Kidney (tissue), 14 donors: Measurements from ENCODE around the gene FPR2. TPM values are rescaled to one million over a fixed set of nuclear protein-coding genes. Genes with fewer than 3 reads are reported as not detected.

Experiments
- DNase-seq, 5 donors: peaks; one replicate each; pipeline ENCODE4 v3.0.0-alpha.2; 2013 to 2020
- FAIRE-seq: peaks from 2 replicates; lab custom pipeline; 2012; peaks lifted over from hg19 to GRCh38; lab: Jason Lieb, UNC
- H3K27ac ChIP-seq, 2 donors: one replicate each; pipeline ENCODE4 v1.7.0; 2013; ENCODE audit warnings: low read depth in 2 of 2, low read length in 2 of 2, inconsistent platforms in 1 of 2
- H3K27me3 ChIP-seq: one replicate; pipeline ENCODE4 v1.7.1; 2013; ENCODE audit warnings: low read length, inconsistent platforms; ENCODE audit not compliant: control insufficient read depth, insufficient read depth
- H3K36me3 ChIP-seq, 3 donors: one replicate each; pipeline versions ENCODE4 v1.7.0 to v1.7.1; 2013; ENCODE audit warnings: low read length in 3 of 3, control low read depth in 1 of 3, inconsistent platforms in 1 of 3; ENCODE audit not compliant: insufficient read depth in 3 of 3, control insufficient read depth in 2 of 3
- H3K4me1 ChIP-seq, 3 donors: one replicate each; pipeline versions ENCODE4 v1.7.0 to v1.7.1; 2013; ENCODE audit warnings: low read length in 3 of 3, inconsistent platforms in 1 of 3, low read depth in 1 of 3; ENCODE audit not compliant: control insufficient read depth in 2 of 3, insufficient read depth in 2 of 3
- H3K4me3 ChIP-seq, 3 donors: one replicate each; pipeline versions ENCODE4 v1.7.0 to v1.8.1; 2013; ENCODE audit warnings: low read length in 3 of 3, control low read depth in 1 of 3, inconsistent platforms in 1 of 3
- H3K9ac ChIP-seq, 3 donors: one replicate each; pipeline versions ENCODE4 v1.7.0 to v1.7.1; 2013; ENCODE audit warnings: low read length in 3 of 3, control low read depth in 1 of 3, inconsistent platforms in 1 of 3
- H3K9me3 ChIP-seq, 3 donors: one replicate each; pipeline versions ENCODE4 v1.7.0 to v1.7.1; 2013; ENCODE audit warnings: low read length in 3 of 3, control low read depth in 1 of 3, inconsistent platforms in 1 of 3; ENCODE audit not compliant: control insufficient read depth in 2 of 3, insufficient read depth in 1 of 3
- intact Hi-C: fragments of 100-400 bp; cut with DNase I; formaldehyde crosslinking; loops from one replicate; pipeline ENCODE4 v1.11.1; 2022
- polyA plus RNA-seq: library from polyadenylated mRNA; stranded (reverse); fragments of 350-450 nt; fragmentation: Illumina TruSeq; extraction: RNeasy Lipid Tissue Mini Kit (QIAGEN cat#74804); gene quantifications from one replicate; pipeline ENCODE4 v1.2.3, GENCODE V29; 2014; ENCODE audit warnings: low read depth, low replicate concordance; ENCODE audit not compliant: insufficient read depth
- total RNA-seq: library from RNA; stranded (reverse); fragmentation: NEBNext Ultra II Directional; extraction: Animal tissue kit (Norgen Biotek cat#: 25700); gene quantifications from one replicate; pipeline ENCODE4 v1.2.1, GENCODE V29; 2021
- TF ChIP-seq, protein P1 (sequence below): IDR thresholded peaks from 3 replicates; pipeline ENCODE4 v1.5.1; 2012; ENCODE audit warnings: mild to moderate bottlenecking, moderate library complexity, borderline replicate concordance; ENCODE audit not compliant: insufficient read depth; ENCODE audit errors: extremely low read depth
- donor health status: control.
- donor health status: control.
- donor health status: control.
- donor health status: control.
- donor health status: control.
- donor health status: DM: yes; HTN: yes; CAD: no.
- donor health status: Normal renal cell carcinoma (clear cell type).

The FPR2 gene
- total and polyA plus RNA-seq, 2 donors from 2014 or later: 2.3 TPM; not detected in 1

- no peak for DNase-seq
- intact Hi-C loops: no loop called here
- TF ChIP-seq, protein P1, sequence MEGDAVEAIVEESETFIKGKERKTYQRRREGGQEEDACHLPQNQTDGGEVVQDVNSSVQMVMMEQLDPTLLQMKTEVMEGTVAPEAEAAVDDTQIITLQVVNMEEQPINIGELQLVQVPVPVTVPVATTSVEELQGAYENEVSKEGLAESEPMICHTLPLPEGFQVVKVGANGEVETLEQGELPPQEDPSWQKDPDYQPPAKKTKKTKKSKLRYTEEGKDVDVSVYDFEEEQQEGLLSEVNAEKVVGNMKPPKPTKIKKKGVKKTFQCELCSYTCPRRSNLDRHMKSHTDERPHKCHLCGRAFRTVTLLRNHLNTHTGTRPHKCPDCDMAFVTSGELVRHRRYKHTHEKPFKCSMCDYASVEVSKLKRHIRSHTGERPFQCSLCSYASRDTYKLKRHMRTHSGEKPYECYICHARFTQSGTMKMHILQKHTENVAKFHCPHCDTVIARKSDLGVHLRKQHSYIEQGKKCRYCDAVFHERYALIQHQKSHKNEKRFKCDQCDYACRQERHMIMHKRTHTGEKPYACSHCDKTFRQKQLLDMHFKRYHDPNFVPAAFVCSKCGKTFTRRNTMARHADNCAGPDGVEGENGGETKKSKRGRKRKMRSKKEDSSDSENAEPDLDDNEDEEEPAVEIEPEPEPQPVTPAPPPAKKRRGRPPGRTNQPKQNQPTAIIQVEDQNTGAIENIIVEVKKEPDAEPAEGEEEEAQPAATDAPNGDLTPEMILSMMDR: no peak
These were observed 50.4 kb downstream of the FPR2 start for GRCh38 chr19:51811344-51811743.

DNA sequence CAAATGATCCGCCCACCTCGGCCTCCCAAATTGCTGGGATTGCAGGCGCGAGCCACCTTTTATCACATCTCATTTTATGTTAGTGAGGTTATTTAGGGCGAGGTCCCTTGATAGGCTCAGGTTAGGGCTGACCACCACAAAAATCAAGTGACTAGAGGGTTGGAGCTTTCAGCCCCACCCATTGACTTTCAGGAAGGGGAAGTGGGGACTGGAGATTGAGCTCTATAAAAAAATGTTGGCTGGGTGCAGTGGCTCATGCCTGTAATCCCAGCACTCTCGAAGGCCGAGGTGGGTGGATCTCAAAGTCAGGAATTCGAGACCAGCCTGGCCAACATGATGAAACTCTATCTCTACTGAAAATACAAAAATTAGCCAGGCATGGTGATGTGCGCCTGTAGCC, 54.1 kb downstream of the FPR2 start:
- H3K9ac ChIP-seq: no peak overlapping the region
- H3K27me3 ChIP-seq: no peaks in the 10 kb centered on the region
- H3K27ac ChIP-seq: no peak overlapping the region
- FAIRE-seq (no peak), DNase-seq (no peak)
- intact Hi-C loops: no loop called here
- TF ChIP-seq, protein P1: no peak
- no peaks in the 10 kb centered on the region for H3K9me3 ChIP-seq
- no peaks in the 10 kb centered on the region for H3K4me1 ChIP-seq
- no peak overlapping the region for H3K4me3 ChIP-seq
- H3K36me3 ChIP-seq: no peaks in the 10 kb centered on the region

More at GRCh38 chr19:51811344-51811743, 50.4 kb downstream of the FPR2 start:
- no peak overlapping the region for H3K4me3 ChIP-seq
- no peaks in the 10 kb centered on the region for H3K9me3 ChIP-seq
- H3K27me3 ChIP-seq: no peaks in the 10 kb centered on the region
- H3K4me1 ChIP-seq: no peaks in the 10 kb centered on the region
- no peak overlapping the region for H3K9ac ChIP-seq
- no peaks in the 10 kb centered on the region for H3K36me3 ChIP-seq
- H3K27ac ChIP-seq: no peak overlapping the region
- no peak for FAIRE-seq

GRCh38 chr19:51816711-51817110, 55.7 kb downstream of the FPR2 start:
- Histone ChIP-seq H3K27ac (no peak overlapping the region), H3K27me3 (no peaks in the 10 kb centered on the region), H3K9ac (no peak overlapping the region), H3K9me3 (no peaks in the 10 kb centered on the region), H3K4me3 (no peak overlapping the region), H3K4me1 (no peaks in the 10 kb centered on the region), H3K36me3 (no peaks in the 10 kb centered on the region)
- DNase-seq (no peak), FAIRE-seq (no peak)
- TF ChIP-seq, protein P1: no peak
- intact Hi-C loops: no loop called here

GRCh38 chr19:51820011-51820410, 59.0 kb downstream of the FPR2 start:
- intact Hi-C loops: no loop called here
- TF ChIP-seq, protein P1: no peak
- H3K9me3 ChIP-seq: peaks cover 0 to 12% (median 0%) of the 10 kb centered on the region in 3 donors
- DNase-seq: no peak
- H3K27me3 ChIP-seq: no peaks in the 10 kb centered on the region
- FAIRE-seq: no peak
- no peaks in the 10 kb centered on the region for H3K36me3 ChIP-seq
- no peak overlapping the region for H3K27ac ChIP-seq
- H3K9ac ChIP-seq: no peak overlapping the region
- no peak overlapping the region for H3K4me3 ChIP-seq
- no peaks in the 10 kb centered on the region for H3K4me1 ChIP-seq
